Spleen (tissue), 11 donors: ENCODE results near the gene CELA1. TPM values are rescaled to one million over a fixed set of nuclear protein-coding genes. Genes with fewer than 3 reads are reported as not detected.

ENCODE experiments used
- DNase-seq: peaks from one replicate; pipeline ENCODE4 v3.0.0-alpha.2; 2020
- H3K27ac ChIP-seq, 8 donors: fragments of 200-600 bp; sonication (generic) in 7 of 8; 1 replicate in 4 of 8; 2 replicates in 4 of 8; pipeline versions ENCODE4 v1.5.0 to v1.8.0; 2016 to 2021; ENCODE audit warnings: inconsistent platforms in 4 of 8, mild to moderate bottlenecking in 4 of 8, moderate library complexity in 1 of 8
- H3K27me3 ChIP-seq, 7 donors: fragments of 200-600 bp; sonication (generic) in 6 of 7; replicated peaks in 1 of 7; 1 replicate in 4 of 7; 2 replicates in 3 of 7; pipeline versions ENCODE4 v1.5.0 to v1.8.0; 2016 to 2021; ENCODE audit warnings: inconsistent platforms in 3 of 7, mild to moderate bottlenecking in 1 of 7
- H3K36me3 ChIP-seq, 6 donors: fragments of 200-600 bp; sonication (generic) in 5 of 6; 1 replicate in 4 of 6; 2 replicates in 2 of 6; pipeline versions ENCODE4 v1.5.0 to v1.8.0; 2016 to 2021; ENCODE audit warnings: inconsistent platforms in 2 of 6
- H3K4me1 ChIP-seq, 6 donors: fragments of 200-600 bp; sonication (generic) in 5 of 6; 1 replicate in 3 of 6; 2 replicates in 3 of 6; pipeline versions ENCODE4 v1.5.0 to v1.8.0; 2016 to 2021; ENCODE audit warnings: inconsistent platforms in 3 of 6
- H3K4me3 ChIP-seq, 8 donors: fragments of 200-600 bp; sonication (generic) in 7 of 8; 1 replicate in 4 of 8; 2 replicates in 4 of 8; pipeline versions ENCODE4 v1.5.0 to v1.8.0; 2016 to 2021; ENCODE audit warnings: inconsistent platforms in 4 of 8, mild to moderate bottlenecking in 4 of 8, moderate library complexity in 2 of 8
- H3K9me3 ChIP-seq, 8 donors: fragments of 200-600 bp; sonication (generic) in 7 of 8; 1 replicate in 4 of 8; 2 replicates in 4 of 8; pipeline versions ENCODE4 v1.5.0 to v1.8.0; 2016 to 2021; ENCODE audit warnings: inconsistent platforms in 4 of 8
- POLR2A ChIP-seq, 3 donors: fragments of 450-650 bp; IDR thresholded peaks; one replicate each; pipeline ENCODE4 v1.5.1; 2017; ENCODE audit warnings: antibody characterized with exemption in 3 of 3, mild to moderate bottlenecking in 1 of 3
- POLR2AphosphoS5 ChIP-seq, 3 donors: sonication (generic); formaldehyde crosslinking; IDR thresholded peaks; one replicate each; pipeline ENCODE4 v1.5.1; 2017; ENCODE audit warnings: antibody characterized with exemption in 3 of 3
- WGBS, 5 donors: extraction: QIAGEN DNeasy Blood & Tissue Kit in 3 of 5; methylation state at CpG; one replicate each; pipeline versions ENCODE4 v1.1.5 to v1.1.7; 2013 to 2018; 5-methylcytosine and 5-hydroxymethylcytosine counted together
- intact Hi-C: fragments of 100-400 bp; cut with DNase I; formaldehyde crosslinking; loops from one replicate; pipeline ENCODE4 v1.15.0; 2023; ENCODE audit warnings: low total_unique reads
- polyA plus RNA-seq, 3 donors: library from polyadenylated mRNA; stranded (reverse); fragments of 200-250 nt; gene quantifications; one replicate each; pipeline ENCODE4 v1.2.1, GENCODE V29; 2013
- total RNA-seq, 7 donors: library from RNA; depleted of rRNA in 3 of 7; stranded (reverse); fragments of >200 nt in 3 of 7; fragmentation: NEBNext Ultra II Directional in 4 of 7; extraction: Animal tissue kit (Norgen Biotek cat#: 25700) in 4 of 7; gene quantifications; one replicate each; pipeline versions ENCODE4 v1.1.0 to v1.2.1, GENCODE V29; 2016 to 2021
- TF ChIP-seq, protein P1 (sequence below), 11 experiments: fragments of 200-600 bp in 7 of 11; fragments of 450-650 bp in 4 of 11; sonication (generic) in 4 of 11; IDR thresholded peaks in 8 of 11; conservative IDR thresholded peaks in 3 of 11; 1 replicate in 7 of 11; 2 replicates in 4 of 11; pipeline versions ENCODE4 v1.4.0 to v1.8.0; 2016 to 2021; ENCODE audit warnings: antibody characterized with exemption in 11 of 11, inconsistent platforms in 4 of 11, mild to moderate bottlenecking in 1 of 11
- donor health status: healthy with polysubstance abuse.
- donor health status: DM: no; HTN: no; CAD: no; lungs with moderate emphysema.
- donor health status: DM: no; HTN: no; CAD: no.
- donor health status: Bipolar disorder and iron deficiency.
- donor health status: healthy.
- donor health status: DM: no; HTN: no; CAD: no.
- donor health status: DM: yes; HTN: yes; CAD: no.

Gene CELA1
- total and polyA plus RNA-seq, 10 donors = 0.21 TPM; not detected in 9

DNA sequence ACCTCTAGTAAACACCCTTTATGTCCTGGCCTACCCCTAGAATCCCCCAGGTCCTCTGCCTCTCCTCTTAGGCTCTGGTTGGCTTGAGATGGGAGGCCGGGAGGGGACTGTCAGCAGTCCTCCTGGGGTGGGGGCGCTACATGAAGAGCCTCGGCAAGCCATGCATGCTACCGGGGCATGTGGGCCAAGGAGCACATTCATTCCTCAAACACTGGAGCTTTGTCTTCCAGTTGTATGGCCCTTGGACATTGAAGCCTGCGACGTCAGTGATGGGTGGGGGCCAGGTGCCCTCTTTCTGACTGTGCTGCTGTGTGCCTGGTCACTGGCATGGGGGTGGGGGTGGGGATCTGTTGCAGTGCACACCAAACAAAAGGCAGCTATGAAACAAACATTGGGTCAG, 15.8 kb upstream of the CELA1 start:
- peaks cover 0 to 78% (median 5%) of the 10 kb centered on the region in 6 donors for H3K36me3 ChIP-seq
- H3K27me3 ChIP-seq = no peaks in the 10 kb centered on the region
- TF ChIP-seq, protein P1, sequence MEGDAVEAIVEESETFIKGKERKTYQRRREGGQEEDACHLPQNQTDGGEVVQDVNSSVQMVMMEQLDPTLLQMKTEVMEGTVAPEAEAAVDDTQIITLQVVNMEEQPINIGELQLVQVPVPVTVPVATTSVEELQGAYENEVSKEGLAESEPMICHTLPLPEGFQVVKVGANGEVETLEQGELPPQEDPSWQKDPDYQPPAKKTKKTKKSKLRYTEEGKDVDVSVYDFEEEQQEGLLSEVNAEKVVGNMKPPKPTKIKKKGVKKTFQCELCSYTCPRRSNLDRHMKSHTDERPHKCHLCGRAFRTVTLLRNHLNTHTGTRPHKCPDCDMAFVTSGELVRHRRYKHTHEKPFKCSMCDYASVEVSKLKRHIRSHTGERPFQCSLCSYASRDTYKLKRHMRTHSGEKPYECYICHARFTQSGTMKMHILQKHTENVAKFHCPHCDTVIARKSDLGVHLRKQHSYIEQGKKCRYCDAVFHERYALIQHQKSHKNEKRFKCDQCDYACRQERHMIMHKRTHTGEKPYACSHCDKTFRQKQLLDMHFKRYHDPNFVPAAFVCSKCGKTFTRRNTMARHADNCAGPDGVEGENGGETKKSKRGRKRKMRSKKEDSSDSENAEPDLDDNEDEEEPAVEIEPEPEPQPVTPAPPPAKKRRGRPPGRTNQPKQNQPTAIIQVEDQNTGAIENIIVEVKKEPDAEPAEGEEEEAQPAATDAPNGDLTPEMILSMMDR (IDR thresholded peaks at IDR 0.05 in 8 of 11, conservative IDR thresholded peaks at IDR 0.05 in 3 of 11) = no peak
- TF ChIP-seq POLR2AphosphoS5 (IDR thresholded peaks at IDR 0.05) (no peak), POLR2A (IDR thresholded peaks at IDR 0.05) (no peak)
- H3K4me1 ChIP-seq = peaks cover 0 to 35% (median 7%) of the 10 kb centered on the region in 6 donors
- WGBS, 5 donors = 92 to 98% (median 94%) methylated on average over 2 to 6 of the region's 6 CpGs
- no peak overlapping the region for H3K27ac ChIP-seq
- H3K4me3 ChIP-seq = no peak overlapping the region
- H3K9me3 ChIP-seq = no peaks in the 10 kb centered on the region
- no peak for DNase-seq
- intact Hi-C loops = no loop called here

DNA sequence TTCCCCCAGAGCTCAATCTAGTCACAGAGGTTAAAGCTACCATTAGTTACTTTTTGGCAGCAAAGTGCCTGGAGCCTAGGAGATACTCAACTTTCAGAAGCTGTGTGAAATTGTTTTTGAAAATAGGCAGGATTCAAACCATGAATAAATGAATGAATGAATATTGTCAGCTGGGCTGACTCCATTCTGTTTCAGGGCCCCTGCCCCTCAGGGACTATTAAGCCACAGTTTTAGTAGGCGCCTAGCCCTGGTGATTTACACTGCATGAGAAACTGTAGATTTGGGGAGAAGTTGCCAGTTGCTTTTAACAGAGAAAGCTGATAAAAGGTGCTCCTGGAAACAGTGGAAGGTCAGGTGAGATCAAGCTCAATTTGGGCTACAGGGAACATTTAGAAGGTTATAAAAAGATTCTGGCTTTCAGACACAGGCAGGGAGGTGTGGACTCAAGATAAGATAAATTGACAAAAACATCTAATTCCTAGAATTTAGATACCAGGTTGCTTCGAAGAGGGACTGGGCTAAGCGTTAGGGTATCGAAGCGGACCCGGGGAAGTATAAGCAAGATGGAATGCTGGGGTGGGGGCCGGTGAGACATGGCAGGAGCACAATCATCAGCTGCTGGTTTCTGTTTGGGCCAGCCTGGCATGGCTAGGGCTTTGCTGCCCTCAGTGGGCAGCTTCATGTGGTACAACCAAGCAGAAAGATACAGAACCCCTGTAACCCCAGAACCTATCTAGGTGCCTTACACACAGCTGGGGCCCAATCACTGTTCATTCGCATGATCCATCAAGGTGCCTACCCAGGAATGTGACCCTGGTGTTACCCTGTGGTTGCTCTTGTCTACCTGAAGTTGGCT, 14.9 kb upstream of the CELA1 start:
- H3K27ac ChIP-seq = no peak overlapping the region
- no peak for DNase-seq
- 81 to 94% (median 89%) methylated on average over 8 of the region's 8 CpGs for WGBS, 5 donors
- intact Hi-C loops = no loop called here
- no peaks in the 10 kb centered on the region for H3K27me3 ChIP-seq
- H3K9me3 ChIP-seq = no peaks in the 10 kb centered on the region
- peaks cover 0 to 85% (median 5%) of the 10 kb centered on the region in 6 donors for H3K36me3 ChIP-seq
- H3K4me1 ChIP-seq = peaks cover 0 to 37% (median 16%) of the 10 kb centered on the region in 6 donors
- TF ChIP-seq POLR2AphosphoS5 (IDR thresholded peaks at IDR 0.05) (no peak), POLR2A (IDR thresholded peaks at IDR 0.05) (no peak)
- TF ChIP-seq, protein P1 (IDR thresholded peaks at IDR 0.05 in 8 of 11, conservative IDR thresholded peaks at IDR 0.05 in 3 of 11) = no peak
- no peak overlapping the region for H3K4me3 ChIP-seq

DNA sequence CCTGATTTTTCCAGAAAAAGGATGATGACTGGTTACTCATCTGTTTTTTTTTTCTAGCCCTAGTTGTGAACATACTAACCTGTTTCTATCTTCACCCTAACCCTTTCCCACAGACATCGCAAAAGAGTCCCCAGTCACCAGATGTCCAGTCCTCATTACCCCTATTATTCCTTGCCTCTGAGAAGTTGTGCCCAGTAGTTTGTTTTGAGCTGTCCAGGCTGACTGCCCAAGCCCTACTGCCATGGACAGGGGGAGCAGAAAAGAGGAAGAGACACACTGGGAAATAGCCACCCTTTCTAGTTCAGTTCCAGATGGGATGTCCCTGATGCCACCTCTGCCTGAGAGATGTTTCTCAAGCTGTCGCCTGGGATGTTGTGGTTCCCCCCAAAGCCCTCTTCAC, 13.8 kb upstream of the CELA1 start:
- no peak overlapping the region for H3K27ac ChIP-seq
- H3K4me3 ChIP-seq = no peak overlapping the region
- no peak for DNase-seq
- 84 to 100% (median 91%) methylated on average over 2 of the region's 2 CpGs for WGBS, 5 donors
- no peaks in the 10 kb centered on the region for H3K27me3 ChIP-seq
- H3K36me3 ChIP-seq = peaks cover 0 to 86% (median 5%) of the 10 kb centered on the region in 6 donors
- peaks cover 0 to 36% (median 17%) of the 10 kb centered on the region in 6 donors for H3K4me1 ChIP-seq
- H3K9me3 ChIP-seq = no peaks in the 10 kb centered on the region
- intact Hi-C loops = no loop called here
- TF ChIP-seq, protein P1 (IDR thresholded peaks at IDR 0.05 in 8 of 11, conservative IDR thresholded peaks at IDR 0.05 in 3 of 11) = no peak
- no peak for TF ChIP-seq POLR2AphosphoS5 (IDR thresholded peaks at IDR 0.05)
- no peak for TF ChIP-seq POLR2A (IDR thresholded peaks at IDR 0.05)

DNA sequence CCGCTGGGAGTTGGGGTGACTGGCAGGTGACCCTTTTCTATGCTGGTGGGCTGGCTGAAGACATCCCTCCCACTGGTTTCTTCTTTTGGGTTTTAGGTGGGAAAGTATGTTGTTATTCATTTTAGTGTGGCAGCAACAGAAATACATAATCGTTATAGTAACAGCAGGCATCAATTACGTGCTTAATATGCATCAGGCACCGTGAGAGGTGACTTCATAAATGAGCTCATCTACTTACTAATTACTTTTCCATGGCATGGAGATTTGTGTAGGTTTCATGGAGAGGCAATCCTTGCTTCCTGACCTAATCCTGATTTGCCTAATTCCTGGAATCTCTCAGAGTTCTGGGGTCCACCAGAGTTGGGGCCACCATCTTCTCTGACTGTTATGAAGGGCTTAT, 13.4 kb upstream of the CELA1 start:
- no peak overlapping the region for H3K27ac ChIP-seq
- H3K9me3 ChIP-seq = no peaks in the 10 kb centered on the region
- intact Hi-C loops = no loop called here
- H3K27me3 ChIP-seq = no peaks in the 10 kb centered on the region
- peaks cover 0 to 86% (median 5%) of the 10 kb centered on the region in 6 donors for H3K36me3 ChIP-seq
- peaks cover 0 to 36% (median 17%) of the 10 kb centered on the region in 6 donors for H3K4me1 ChIP-seq
- no peak overlapping the region for H3K4me3 ChIP-seq
- no peak for DNase-seq
- WGBS, 5 donors = 88 to 97% (median 97%) methylated on average over 4 of the region's 4 CpGs
- TF ChIP-seq POLR2AphosphoS5 (IDR thresholded peaks at IDR 0.05) (no peak), POLR2A (IDR thresholded peaks at IDR 0.05) (no peak)
- TF ChIP-seq, protein P1 (IDR thresholded peaks at IDR 0.05 in 8 of 11, conservative IDR thresholded peaks at IDR 0.05 in 3 of 11) = no peak
